ENCODE measurements around the gene FAM184B. TPM values are rescaled to one million over a fixed set of nuclear protein-coding genes. Genes with fewer than 3 reads are reported as not detected.
"Not testable (repeated sequence)": the region's sequence is repeated elsewhere in the genome, so short reads cannot be mapped to it uniquely, and the experiment has no call there.

FAM184B gene
- total RNA-seq, 4 donors from 2014 or later: 0.14 to 0.75 (median 0.18) TPM

- intact Hi-C loops (cut with DNase I; ENCODE audit: low total_unique reads): no loop called here
- TF ChIP-seq POLR2A (IDR thresholded peaks at IDR 0.05) (no peak), POLR2AphosphoS5 (IDR thresholded peaks at IDR 0.05) (no peak), CTCF (IDR thresholded peaks at IDR 0.05) (no peak), EP300 (IDR thresholded peaks at IDR 0.05; ENCODE audit: low read depth) (no peak)
- Histone ChIP-seq H3K27ac (no peak overlapping the region), H3K4me1 (no peaks in the 10 kb centered on the region), H3K4me3 (no peak overlapping the region), H3K36me3 (no peaks in the 10 kb centered on the region), H3K27me3 (no peaks in the 10 kb centered on the region), H3K9me3 (peaks cover 0 to 4% of the 10 kb centered on the region in 2 donors)
- in situ Hi-C loops (cut with MboI; ENCODE audit: low pct_ligation_motif_present in 1 of 4, low pct_unique_long_range_greater_than_20kb in 1 of 4, low sequenced_read_pairs in 3 of 4): no loop called here
- WGBS, 2 donors (ENCODE audit: low coverage in 1 of 2): 29 to 80% methylated on average over 1 of the region's 1 CpG
- no peak for DNase-seq
Measured at GRCh38 chr4:17694552-17694951, 86.9 kb downstream of the FAM184B start.

- Histone ChIP-seq H3K4me3 (no peak overlapping the region), H3K27me3 (no peaks in the 10 kb centered on the region), H3K36me3 (no peaks in the 10 kb centered on the region), H3K9me3 (no peaks in the 10 kb centered on the region), H3K4me1 (no peaks in the 10 kb centered on the region), H3K27ac (no peak overlapping the region)
- TF ChIP-seq POLR2A (IDR thresholded peaks at IDR 0.05): no peak
- TF ChIP-seq EP300 (IDR thresholded peaks at IDR 0.05; ENCODE audit: low read depth): no peak
- TF ChIP-seq POLR2AphosphoS5 (IDR thresholded peaks at IDR 0.05): no peak
- no peak for TF ChIP-seq CTCF (IDR thresholded peaks at IDR 0.05)
- no peak for DNase-seq
- WGBS, 2 donors (ENCODE audit: low coverage in 1 of 2): 97% methylated on average over 1 of the region's 1 CpG; no CpG with 5 or more reads in 1 of the 2 donors
- intact Hi-C loops (cut with DNase I; ENCODE audit: low total_unique reads): no loop called here
- in situ Hi-C loops (cut with MboI; ENCODE audit: low pct_ligation_motif_present in 1 of 4, low pct_unique_long_range_greater_than_20kb in 1 of 4, low sequenced_read_pairs in 3 of 4): no loop called here
Measured at GRCh38 chr4:17690898-17691297, 90.5 kb downstream of the FAM184B start.

DNA sequence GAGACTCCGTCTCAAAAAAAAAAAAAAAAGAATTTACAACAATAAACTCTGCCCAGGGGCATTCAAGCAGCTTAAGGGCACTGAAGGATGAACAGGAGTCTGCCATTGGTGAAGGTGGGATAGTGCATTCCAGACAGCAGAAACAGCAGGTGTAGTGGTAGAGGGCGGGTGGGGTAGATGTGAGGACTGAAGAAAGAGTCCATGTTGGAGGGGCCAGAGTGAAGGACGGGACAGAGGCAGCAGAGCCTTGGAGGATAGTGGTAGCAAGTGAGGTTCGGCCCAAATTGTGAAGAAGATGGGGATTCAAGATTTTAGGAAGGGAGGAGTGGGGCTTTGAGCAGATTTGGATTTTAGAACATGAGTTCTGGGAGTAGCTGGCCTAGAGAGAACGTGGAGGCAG lies 91.3 kb downstream of the FAM184B start:
- no peak for TF ChIP-seq EP300 (IDR thresholded peaks at IDR 0.05; ENCODE audit: low read depth)
- Histone ChIP-seq H3K9me3 (no peaks in the 10 kb centered on the region), H3K27me3 (no peaks in the 10 kb centered on the region), H3K36me3 (no peaks in the 10 kb centered on the region), H3K4me1 (no peaks in the 10 kb centered on the region), H3K27ac (no peak overlapping the region), H3K4me3 (no peak overlapping the region)
- in situ Hi-C loops (cut with MboI; ENCODE audit: low pct_ligation_motif_present in 1 of 4, low pct_unique_long_range_greater_than_20kb in 1 of 4, low sequenced_read_pairs in 3 of 4) (no loop called here), intact Hi-C loops (cut with DNase I; ENCODE audit: low total_unique reads) (no loop called here)
- 82 to 93% methylated on average over 5 of the region's 5 CpGs for WGBS, 2 donors (ENCODE audit: low coverage in 1 of 2)
- no peak for DNase-seq

- Histone ChIP-seq H3K27me3 (no peaks in the 10 kb centered on the region), H3K36me3 (no peaks in the 10 kb centered on the region), H3K4me3 (no peak overlapping the region), H3K27ac (no peak overlapping the region), H3K4me1 (no peaks in the 10 kb centered on the region), H3K9me3 (no peaks in the 10 kb centered on the region)
- intact Hi-C loops (cut with DNase I; ENCODE audit: low total_unique reads) (no loop called here), in situ Hi-C loops (cut with MboI; ENCODE audit: low pct_ligation_motif_present in 1 of 4, low pct_unique_long_range_greater_than_20kb in 1 of 4, low sequenced_read_pairs in 3 of 4) (no loop called here)
- DNase-seq: no peak
- TF ChIP-seq CTCF (IDR thresholded peaks at IDR 0.05) (no peak), POLR2AphosphoS5 (IDR thresholded peaks at IDR 0.05) (no peak), EP300 (IDR thresholded peaks at IDR 0.05; ENCODE audit: low read depth) (no peak), POLR2A (IDR thresholded peaks at IDR 0.05) (no peak)
- 64 to 71% methylated on average over 5 to 9 of the region's 9 CpGs for WGBS, 2 donors (ENCODE audit: low coverage in 1 of 2)
Measured at GRCh38 chr4:17688011-17688441, 93.4 kb downstream of the FAM184B start.

DNA sequence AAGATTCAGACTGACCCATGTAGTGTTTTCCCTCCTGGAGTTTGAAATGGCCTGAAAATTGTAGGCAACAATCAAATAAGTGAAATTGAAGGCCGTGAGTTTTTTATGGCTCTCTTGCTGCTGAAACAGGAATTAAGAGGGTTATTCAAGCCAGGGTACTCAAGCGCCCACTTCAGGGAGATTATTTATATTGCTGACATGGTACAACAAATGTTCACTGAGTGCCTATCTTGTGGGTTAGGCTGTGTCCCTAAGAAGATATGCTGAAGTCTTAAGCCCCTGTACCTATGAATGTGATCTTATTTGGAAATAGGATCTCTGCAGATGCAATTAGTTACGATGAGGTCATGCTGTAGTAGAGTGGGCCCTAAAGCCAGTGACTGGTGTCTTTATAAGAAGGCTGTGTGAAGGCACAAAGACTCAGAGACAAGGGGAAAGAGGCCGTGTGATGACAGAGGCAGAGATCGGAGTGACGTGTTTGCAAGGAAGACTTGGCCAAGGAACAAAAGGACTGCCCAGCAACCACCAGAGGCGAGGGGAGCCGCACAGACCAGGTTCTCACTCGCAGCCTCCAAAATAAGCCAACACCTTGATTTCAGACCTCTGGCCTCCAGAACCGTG lies 94.1 kb downstream of the FAM184B start:
- Histone ChIP-seq H3K4me1 (no peaks in the 10 kb centered on the region), H3K4me3 (no peak overlapping the region), H3K36me3 (no peaks in the 10 kb centered on the region), H3K27ac (no peak overlapping the region), H3K27me3 (no peaks in the 10 kb centered on the region), H3K9me3 (no peaks in the 10 kb centered on the region)
- TF ChIP-seq CTCF (IDR thresholded peaks at IDR 0.05): no peak
- TF ChIP-seq EP300 (IDR thresholded peaks at IDR 0.05; ENCODE audit: low read depth): no peak
- no peak for TF ChIP-seq POLR2AphosphoS5 (IDR thresholded peaks at IDR 0.05)
- no peak for TF ChIP-seq POLR2A (IDR thresholded peaks at IDR 0.05)
- WGBS, 2 donors (ENCODE audit: low coverage in 1 of 2): 80 to 84% methylated on average over 6 to 10 of the region's 10 CpGs
- intact Hi-C loops (cut with DNase I; ENCODE audit: low total_unique reads): no loop called here
- in situ Hi-C loops (cut with MboI; ENCODE audit: low pct_ligation_motif_present in 1 of 4, low pct_unique_long_range_greater_than_20kb in 1 of 4, low sequenced_read_pairs in 3 of 4): no loop called here
- no peak for DNase-seq

GRCh38 chr4:17684648-17685047 lies 96.8 kb downstream of the FAM184B start:
- H3K27me3 ChIP-seq; H3K36me3 ChIP-seq; DNase-seq; H3K4me1 ChIP-seq; H3K9me3 ChIP-seq; in situ Hi-C loops (cut with MboI; ENCODE audit: low pct_ligation_motif_present in 1 of 4, low pct_unique_long_range_greater_than_20kb in 1 of 4, low sequenced_read_pairs in 3 of 4); intact Hi-C loops (cut with DNase I; ENCODE audit: low total_unique reads); H3K4me3 ChIP-seq; H3K27ac ChIP-seq: not testable (repeated sequence)
- WGBS, 2 donors (ENCODE audit: low coverage in 1 of 2): 73 to 82% methylated on average over 2 to 4 of the region's 4 CpGs

All from transverse colon (tissue), 4 donors.